HG02852 (cell line): ENCODE data around the gene SETDB2.
A peak's percentile ranks its signal among the peaks of the same experiment; 100 is the strongest.

Source experiments
- ATAC-seq: cut with Tn5 transposase; IDR thresholded peaks from one replicate; pipeline ENCODE4 v1.9.1; 2021; ENCODE audit warnings: mild to moderate bottlenecking, moderate library complexity; ENCODE audit not compliant: unreplicated experiment

Gene SETDB2

DNA sequence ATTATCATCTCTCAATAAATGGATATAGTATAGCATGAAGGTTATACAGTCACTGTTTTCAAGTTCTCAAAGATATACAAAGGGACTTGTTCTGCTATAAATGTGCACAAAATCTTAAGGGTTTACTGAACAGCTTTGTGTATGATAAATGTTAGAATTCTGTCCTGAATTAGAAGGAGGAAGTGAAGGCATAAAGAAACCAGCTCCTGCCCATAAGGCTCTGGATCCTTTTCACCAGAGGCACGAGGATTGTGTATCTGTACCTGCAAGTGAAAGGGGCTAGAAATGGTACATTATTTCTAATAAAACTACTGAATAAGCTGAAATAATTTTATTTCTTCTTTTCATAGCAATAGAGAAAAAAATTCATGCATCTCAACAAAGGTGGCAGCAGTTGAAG, 84.1 kb downstream of the SETDB2 start:
- ATAC-seq, result no peak

DNA sequence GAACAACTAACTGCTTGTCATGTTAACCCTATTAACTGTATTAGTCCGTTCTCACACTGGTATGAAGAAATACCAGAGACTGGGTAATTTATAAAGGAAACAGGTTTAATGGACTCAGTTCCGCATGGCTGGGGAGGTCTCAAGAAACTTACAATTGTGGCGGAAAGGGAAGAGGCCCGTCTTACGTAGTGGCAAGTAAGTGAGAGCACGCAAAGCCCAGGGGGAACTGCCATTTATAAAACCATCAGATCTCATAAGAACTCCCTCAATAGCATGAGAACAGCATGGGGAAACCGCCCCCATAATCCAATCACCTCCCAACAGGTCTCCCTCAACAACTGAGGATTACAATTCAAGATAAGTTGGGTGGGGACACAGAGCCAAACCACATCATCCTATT, 86.4 kb downstream of the SETDB2 start:
- peak; percentile 73 for ATAC-seq

DNA sequence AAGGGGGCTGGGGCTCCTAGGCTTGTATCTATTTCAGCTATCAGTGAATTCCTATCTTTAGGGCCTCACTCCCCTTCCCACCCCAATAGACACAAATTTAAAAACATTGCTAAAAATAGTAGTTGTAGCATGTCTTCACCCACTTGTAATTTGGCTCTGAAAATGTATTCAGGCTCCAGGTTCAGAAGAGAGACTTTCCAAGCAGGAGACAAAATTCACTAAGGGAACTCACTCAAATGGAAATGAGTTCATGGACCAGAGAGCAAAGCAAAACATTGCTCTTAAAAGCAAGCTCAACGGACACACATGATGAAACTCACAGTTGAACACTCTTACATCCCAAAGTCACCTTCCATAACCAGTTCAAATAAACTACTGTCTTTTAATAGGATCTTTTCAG, 88.5 kb downstream of the SETDB2 start:
- ATAC-seq, result no peak

DNA sequence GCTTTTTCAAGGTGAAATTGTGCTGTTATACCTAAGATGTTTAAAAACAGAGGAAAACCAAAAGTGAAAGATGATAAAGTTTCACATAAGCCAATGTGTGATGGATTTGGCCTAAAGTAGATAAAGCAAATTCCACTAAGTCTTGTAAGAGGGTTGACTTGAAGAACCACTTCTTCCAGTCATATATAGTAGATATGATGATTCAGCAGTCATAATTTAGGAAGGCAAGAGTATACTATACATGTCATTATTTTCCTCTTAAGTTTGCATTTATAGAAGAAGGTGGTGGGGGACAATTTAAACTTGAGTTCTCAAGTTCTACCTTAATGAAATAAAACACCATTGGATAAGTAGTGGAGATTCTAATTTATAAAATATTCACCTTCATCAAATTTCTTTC, 88.9 kb downstream of the SETDB2 start:
- no peak for ATAC-seq

DNA sequence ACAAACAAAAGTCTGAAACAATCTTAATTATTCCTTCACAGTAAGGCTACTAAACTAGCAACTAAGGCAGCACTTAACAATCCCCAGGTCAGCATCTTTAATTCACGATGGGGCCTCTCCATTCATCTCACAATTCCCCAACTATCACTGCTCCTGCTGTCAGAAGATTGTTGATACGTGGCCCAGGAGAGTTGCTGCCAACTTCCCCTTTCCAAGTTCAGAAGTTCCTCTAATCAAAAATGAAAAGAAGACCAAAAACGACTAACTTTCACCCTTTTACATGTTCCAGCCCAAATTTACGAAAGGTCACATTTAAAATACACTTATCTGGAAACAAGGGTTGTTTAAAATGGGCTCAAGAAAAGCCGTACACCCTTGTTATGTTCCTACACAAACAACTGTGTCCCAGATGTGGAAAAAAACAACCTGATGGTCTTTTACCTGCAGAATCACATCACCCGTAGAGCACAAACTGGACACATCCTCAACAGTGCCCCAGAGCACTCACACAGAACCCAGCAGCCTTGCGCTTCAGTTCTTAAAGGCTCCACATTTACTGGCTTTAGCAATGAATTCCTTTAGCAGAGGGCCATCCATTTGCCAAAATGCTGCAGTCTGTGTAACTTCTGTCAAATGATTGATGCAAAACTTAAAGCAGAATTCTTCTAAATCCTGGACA, 89.7 kb downstream of the SETDB2 start:
- no peak for ATAC-seq

DNA sequence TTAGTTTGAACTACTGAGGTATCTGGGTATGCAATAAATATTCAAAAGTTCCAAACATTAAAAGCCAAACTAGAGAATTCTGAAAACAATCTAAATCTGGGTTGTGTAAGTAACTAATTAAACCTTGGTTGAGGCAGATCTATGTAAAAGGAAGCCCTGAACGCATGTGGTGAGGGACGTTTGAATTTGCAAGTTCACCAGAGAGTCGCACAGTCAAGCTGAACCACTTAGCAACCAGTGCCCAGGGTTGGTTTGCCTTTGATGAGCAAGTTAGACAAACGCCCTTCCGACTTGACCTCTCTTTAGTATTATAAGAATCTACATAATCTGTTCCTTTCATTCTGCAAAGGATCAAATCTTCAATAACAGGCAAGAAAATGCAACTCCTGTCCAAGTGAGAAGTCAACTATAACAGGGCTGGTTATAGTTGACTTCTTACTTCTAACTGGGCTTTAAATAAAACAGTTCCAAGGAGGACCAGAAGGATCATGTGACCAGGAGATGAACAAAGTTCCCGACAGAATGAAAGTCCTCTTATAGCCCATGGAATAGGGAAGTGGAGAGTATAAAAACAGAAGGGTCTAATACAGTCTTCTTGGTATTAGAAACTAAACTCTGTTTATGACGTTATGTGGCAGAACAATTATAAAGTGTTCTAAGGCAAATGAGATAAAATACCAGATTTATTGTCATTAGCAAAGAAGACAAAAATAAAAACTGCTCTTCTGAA, 92.2 kb downstream of the SETDB2 start:
- no peak for ATAC-seq

DNA sequence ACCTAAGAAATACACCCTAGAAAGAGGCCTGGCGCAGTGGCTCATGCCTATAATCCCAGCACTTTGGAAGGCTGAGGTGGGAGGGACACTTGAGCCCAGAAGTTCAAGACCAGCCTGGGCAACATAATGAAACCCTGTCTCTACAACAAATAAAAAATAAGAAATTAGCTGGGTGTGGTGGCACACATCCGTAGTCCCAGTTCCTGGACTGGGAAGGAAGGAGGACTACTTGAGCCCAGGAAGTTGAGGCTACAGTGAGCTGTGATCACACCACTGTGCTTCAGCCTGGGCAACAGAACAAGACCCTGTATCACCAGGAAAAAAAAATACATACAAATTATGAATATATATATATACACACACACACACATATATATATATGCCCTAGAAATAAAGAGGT, 94.3 kb downstream of the SETDB2 start:
- no peak for ATAC-seq

DNA sequence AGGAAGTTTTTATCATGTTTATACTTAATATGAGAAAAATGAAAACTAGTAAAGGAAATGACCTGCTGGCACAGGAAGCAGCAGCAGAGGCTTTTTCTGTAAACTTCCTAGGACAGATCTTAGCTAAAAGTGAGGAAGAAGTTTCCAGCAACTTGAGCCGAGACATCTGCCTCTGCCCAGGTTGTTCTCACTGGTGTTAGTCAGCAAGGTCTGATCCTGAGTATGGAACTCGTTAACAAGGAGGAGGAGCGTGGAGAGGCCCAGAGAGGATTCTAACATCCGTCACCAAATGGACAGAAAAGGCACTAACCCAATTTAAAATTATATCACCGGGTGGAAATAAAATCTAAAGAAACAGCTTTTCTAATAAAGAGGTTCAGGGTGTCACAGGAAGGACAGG, 95.2 kb downstream of the SETDB2 start:
- no peak for ATAC-seq

DNA sequence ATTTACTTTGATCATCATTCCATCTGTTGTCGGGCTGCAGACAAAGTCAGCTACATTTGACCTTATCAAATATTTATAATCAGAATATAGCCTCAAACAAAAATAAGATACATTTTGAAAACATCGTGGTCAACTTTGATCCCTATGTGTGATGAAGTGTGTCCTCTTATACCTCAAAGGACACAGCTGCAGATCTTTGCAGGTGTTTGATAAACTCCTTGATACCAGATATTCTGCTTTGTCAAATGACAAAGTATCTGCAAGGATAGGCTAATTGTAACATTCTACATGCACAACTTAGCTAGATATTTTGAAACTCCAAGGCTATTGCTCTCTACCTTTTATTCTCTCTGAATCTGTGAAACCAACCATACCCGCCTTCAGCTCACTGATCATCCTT, 95.7 kb downstream of the SETDB2 start:
- no peak for ATAC-seq

DNA sequence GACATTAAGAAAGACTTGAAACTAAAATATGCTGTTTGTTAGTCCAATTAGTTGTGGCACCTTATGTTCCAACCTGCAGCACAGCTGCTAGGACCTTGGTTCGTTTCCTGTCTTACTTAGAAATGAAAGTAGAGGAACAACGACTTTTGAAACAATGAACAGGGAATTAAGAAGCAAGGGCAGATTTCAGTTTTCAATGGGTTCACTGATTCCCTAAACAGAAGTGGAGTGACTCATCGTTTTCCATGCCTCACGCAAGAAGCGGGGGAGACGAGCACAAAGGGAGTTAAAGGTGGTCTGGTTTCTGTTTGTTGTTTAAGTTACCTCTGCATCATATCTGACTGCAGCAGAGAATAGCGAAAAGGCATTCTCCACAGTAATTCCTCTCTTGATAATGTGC, 96.5 kb downstream of the SETDB2 start:
- no peak for ATAC-seq

DNA sequence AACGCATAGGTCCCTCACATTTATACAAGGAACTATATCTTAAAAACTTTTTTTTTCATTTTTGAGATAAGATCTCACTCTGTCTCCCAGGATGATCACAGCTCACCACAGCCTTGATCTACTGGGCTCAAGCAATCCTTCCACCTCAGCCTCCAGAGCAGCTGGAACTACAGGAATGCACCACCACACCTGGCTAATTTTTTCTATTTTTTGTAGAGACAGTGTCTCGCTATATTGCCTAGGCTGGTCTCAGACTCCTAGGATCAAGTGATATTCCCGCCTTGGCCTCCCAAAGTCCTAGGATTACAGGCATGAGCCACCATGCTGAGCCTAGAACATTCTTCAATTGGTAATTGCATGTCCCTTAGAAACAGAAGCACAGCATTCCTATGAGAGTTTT, 99.6 kb downstream of the SETDB2 start:
- ATAC-seq, result no peak
